ENCODE results near the gene MIB2. TPM values are rescaled to one million over a fixed set of nuclear protein-coding genes. Genes with fewer than 3 reads are reported as not detected.

MIB2 gene
- total and polyA plus RNA-seq, 4 experiments from 2014 or later, result 12.7 to 114 (median 73.5) TPM

DNA sequence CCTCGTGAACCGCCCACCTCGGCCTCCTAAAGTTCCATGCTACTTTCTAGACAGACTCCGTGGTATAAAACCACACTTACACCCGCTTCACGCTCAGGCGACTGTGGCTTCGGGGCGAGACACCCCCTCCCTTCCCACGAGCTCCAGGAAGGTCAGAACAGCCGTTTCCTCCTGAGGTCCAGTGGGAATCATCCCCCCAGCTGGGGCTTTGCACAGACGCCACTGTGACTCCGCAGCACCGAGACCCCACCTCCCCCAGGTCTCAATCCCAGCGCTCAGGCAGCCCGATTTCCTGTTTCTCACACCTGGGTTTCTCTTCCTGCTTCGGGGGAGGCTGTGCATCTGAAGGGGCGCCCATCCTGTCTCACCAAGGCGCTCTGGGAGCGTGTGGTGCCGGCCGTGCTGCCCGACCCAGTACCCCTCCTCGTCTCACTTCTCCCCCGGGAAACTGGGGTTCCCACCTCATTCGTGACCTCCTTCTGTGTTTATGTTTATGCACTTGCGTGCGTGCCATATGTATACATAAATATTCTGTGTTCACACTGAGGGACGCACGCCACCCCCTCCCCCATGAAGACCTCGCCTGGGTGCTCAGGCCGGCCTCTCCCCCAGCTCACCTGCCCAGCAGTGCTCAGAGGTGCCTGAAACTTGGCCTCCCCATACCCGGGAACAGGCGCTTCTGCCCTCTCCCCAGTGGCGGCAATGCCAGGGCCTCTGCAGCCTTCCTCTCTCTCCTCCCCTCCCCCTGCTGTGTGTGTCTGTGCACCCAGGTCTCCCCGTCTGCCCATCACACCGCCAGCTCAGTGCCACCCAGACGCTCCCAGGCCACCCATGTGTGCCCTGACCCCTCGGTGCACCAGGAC is 62.6 kb downstream of the MIB2 start:
- peak; percentile 43 to 62 (median 50) for DNase-seq
- Histone ChIP-seq H3K9me3 (ENCODE audit: control insufficient read depth in 1 of 2, low read length in 2 of 2) (no peaks in the 10 kb centered on the region), H3K27ac (ENCODE audit: low read depth, low read length) (peak overlapping the region; percentile 61), H3K27me3 (ENCODE audit: insufficient read depth, low read length) (no peaks in the 10 kb centered on the region), H3K4me3 (ENCODE audit: low read length in 2 of 2) (peak overlapping the region in 1 of 2 donors; percentile 63), H3K36me3 (ENCODE audit: insufficient read depth, low read length) (no peaks in the 10 kb centered on the region), H3K4me1 (ENCODE audit: insufficient read depth, low read length) (peaks cover 22% of the 10 kb centered on the region)
- CTCF ChIA-PET (ENCODE audit: partially characterized antibody), result no interaction called here
- intact Hi-C loops (cut with micrococcal nuclease), result no loop called here
- Mint-ChIP-seq H3K27me3 (no peaks in the 10 kb centered on the region), H3K9me3 (peaks cover 0 to 2% (median 0%) of the 10 kb centered on the region in 8 donors), H3K4me1 (peaks cover 18 to 30% (median 24%) of the 10 kb centered on the region in 4 donors), H3K36me3 (peaks cover 0 to 19% of the 10 kb centered on the region in 2 donors), H3K4me3 (peak overlapping the region; percentile 86 to 96 (median 92)), H3K27ac (peak overlapping the region; percentile 90 to 98 (median 96))
- POLR2A ChIA-PET (ENCODE audit: partially characterized antibody), result interaction anchor here (0.5 to 2.4 kb wide), 9 partner anchors 8 to 79 kb away, joined by 3 to 11 read pairs (median 5); partner anchors contain the start of genes MIB2 and MMP23B

DNA sequence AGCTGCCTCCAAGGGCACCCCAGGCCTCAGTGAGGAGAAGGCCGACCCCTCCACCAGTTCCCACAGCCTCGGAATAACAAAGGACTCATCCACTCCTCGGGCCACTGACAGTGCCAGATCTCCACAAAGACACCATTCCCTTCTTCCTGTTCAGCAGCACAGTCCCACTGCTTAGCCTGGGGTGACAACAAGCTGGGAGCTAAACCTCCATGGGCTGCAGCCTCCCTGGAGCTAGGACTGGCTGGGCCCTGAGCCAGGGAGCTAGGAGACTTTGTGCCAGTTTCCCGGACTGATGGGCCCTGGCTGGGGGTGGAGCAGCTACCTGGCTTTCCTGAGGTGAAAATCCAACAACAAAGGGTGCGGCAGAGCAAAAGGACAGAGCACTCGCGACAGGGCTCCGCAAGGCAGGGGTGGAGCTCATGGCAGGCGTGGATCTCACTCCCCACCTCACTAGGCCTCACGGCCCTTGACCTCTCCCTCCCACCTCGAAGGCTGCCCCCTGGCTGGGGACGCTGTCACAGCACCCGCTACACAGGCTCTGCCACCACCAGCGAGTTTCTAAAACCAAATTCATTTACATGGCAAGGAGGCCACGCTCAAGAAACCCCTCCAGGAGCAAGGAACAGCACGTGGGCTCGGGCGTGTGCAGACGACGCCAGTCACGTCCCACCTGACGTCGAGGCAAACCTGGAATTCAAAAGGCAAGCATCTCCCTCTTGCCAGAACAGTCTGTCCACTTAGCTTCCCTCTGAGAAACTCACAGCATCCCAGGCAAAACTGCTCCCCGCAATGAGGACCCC is 63.5 kb downstream of the MIB2 start:
- DNase-seq, result peak in 4 of 5 donors; percentile 25 to 54 (median 48)
- H3K4me3 ChIP-seq (ENCODE audit: low read length in 2 of 2), result peak overlapping the region in 1 of 2 donors; percentile 63
- peaks cover 22% of the 10 kb centered on the region for H3K4me1 ChIP-seq (ENCODE audit: insufficient read depth, low read length)
- intact Hi-C loops (cut with micrococcal nuclease), result no loop called here
- Mint-ChIP-seq H3K4me3 (peak overlapping the region in 7 of 8 donors; percentile 86 to 96 (median 91)), H3K9me3 (peaks cover 0 to 2% (median 0%) of the 10 kb centered on the region in 8 donors), H3K36me3 (peaks cover 2 to 22% of the 10 kb centered on the region in 2 donors), H3K27me3 (no peaks in the 10 kb centered on the region), H3K27ac (peak overlapping the region; percentile 73 to 98 (median 96)), H3K4me1 (peaks cover 20 to 39% (median 25%) of the 10 kb centered on the region in 4 donors)
- H3K9me3 ChIP-seq (ENCODE audit: control insufficient read depth in 1 of 2, low read length in 2 of 2), result no peaks in the 10 kb centered on the region
- POLR2A ChIA-PET (ENCODE audit: partially characterized antibody), result interaction anchor here (0.5 to 2.4 kb wide), 7 partner anchors 9 to 80 kb away, joined by 3 to 11 read pairs (median 5); partner anchors contain the start of genes MIB2 and MMP23B
- peak overlapping the region; percentile 61 for H3K27ac ChIP-seq (ENCODE audit: low read depth, low read length)
- CTCF ChIA-PET (ENCODE audit: partially characterized antibody), result interaction anchor here (1.1 kb wide), 1 partner anchor 14 kb away, joined by 3 read pairs; no protein-coding TSS in a partner anchor
- no peaks in the 10 kb centered on the region for H3K36me3 ChIP-seq (ENCODE audit: insufficient read depth, low read length)
- H3K27me3 ChIP-seq (ENCODE audit: insufficient read depth, low read length), result no peaks in the 10 kb centered on the region

Other genes starting within 250 kb of the MIB2 start
- gene AURKAIP1, start 240.3 kb upstream of the MIB2 start, total RNA-seq, result 10 to 100 TPM; 60.4 to 72.7 TPM
- gene AURKAIP1, start 240.3 kb upstream of the MIB2 start, polyA plus RNA-seq, result 100 to 1,000 TPM; 159 to 179 TPM
- 100 to 1,000 TPM; 388 to 394 TPM for gene CCNL2, start 216.2 kb upstream of the MIB2 start, total RNA-seq
- 10 to 100 TPM; 18.3 to 36.6 TPM for gene CCNL2, start 216.2 kb upstream of the MIB2 start, polyA plus RNA-seq
- 100 to 1,000 TPM; 119 to 123 TPM for gene MRPL20, start 208.2 kb upstream of the MIB2 start, total RNA-seq
- 100 to 1,000 TPM; 171 to 202 TPM for gene MRPL20, start 208.2 kb upstream of the MIB2 start, polyA plus RNA-seq
- not detected for gene ANKRD65, start 194.2 kb upstream of the MIB2 start, total RNA-seq
- gene ANKRD65, start 194.2 kb upstream of the MIB2 start, polyA plus RNA-seq, result not detected
- gene VWA1, start 179.8 kb upstream of the MIB2 start, total RNA-seq, result not detected
- gene VWA1, start 179.8 kb upstream of the MIB2 start, polyA plus RNA-seq, result not detected
- gene ATAD3C, start 165.8 kb upstream of the MIB2 start, total RNA-seq, result 1 to 10 TPM; 1.5 to 1.6 TPM
- 1 to 10 TPM; 1.8 to 2.1 TPM for gene ATAD3C, start 165.8 kb upstream of the MIB2 start, polyA plus RNA-seq
- gene ATAD3B, start 143.7 kb upstream of the MIB2 start, total RNA-seq, result 10 to 100 TPM; 51.1 to 53.8 TPM
- gene ATAD3B, start 143.7 kb upstream of the MIB2 start, polyA plus RNA-seq, result 1 to 10 TPM; 2.9 to 8.1 TPM
- gene ATAD3A, start 103.3 kb upstream of the MIB2 start, total RNA-seq, result 10 to 100 TPM; 23.0 to 24.7 TPM
- gene ATAD3A, start 103.3 kb upstream of the MIB2 start, polyA plus RNA-seq, result 10 to 100 TPM in 1 of 2 donors, 1 to 10 TPM in 1; 9.5 to 12.2 TPM
- gene TMEM240, start 74.9 kb upstream of the MIB2 start, total RNA-seq, result 1 to 10 TPM; 1.8 to 2.8 TPM
- not detected for gene TMEM240, start 74.9 kb upstream of the MIB2 start, polyA plus RNA-seq
- 100 to 1,000 TPM; 128 to 132 TPM for gene SSU72, start 40.6 kb upstream of the MIB2 start, total RNA-seq
- gene SSU72, start 40.6 kb upstream of the MIB2 start, polyA plus RNA-seq, result 100 to 1,000 TPM; 202 to 209 TPM
- gene FNDC10, start 15.4 kb upstream of the MIB2 start, total RNA-seq, result 1 to 10 TPM; 2.7 to 2.9 TPM
- gene FNDC10, start 15.4 kb upstream of the MIB2 start, polyA plus RNA-seq, result 1 to 10 TPM in 1 of 2 donors, under 1 TPM in 1; 0.72 to 1.3 TPM
- gene MMP23B, start 16.7 kb downstream of the MIB2 start, total RNA-seq, result 1 to 10 TPM; 3.5 to 3.7 TPM
- under 1 TPM in 1 of 2 donors, not detected in 1; 0.53 TPM for gene MMP23B, start 16.7 kb downstream of the MIB2 start, polyA plus RNA-seq
- 10 to 100 TPM; 44.2 to 44.7 TPM for gene CDK11B, start 43.5 kb downstream of the MIB2 start, total RNA-seq
- gene CDK11B, start 43.5 kb downstream of the MIB2 start, polyA plus RNA-seq, result 10 to 100 TPM in 1 of 2 donors, 1 to 10 TPM in 1; 2.5 to 24.5 TPM
- gene SLC35E2B, start 77.3 kb downstream of the MIB2 start, total RNA-seq, result 100 to 1,000 TPM; 123 to 130 TPM
- gene SLC35E2B, start 77.3 kb downstream of the MIB2 start, polyA plus RNA-seq, result 10 to 100 TPM; 29.4 to 48.7 TPM
- 100 to 1,000 TPM; 148 to 162 TPM for gene CDK11A, start 108.9 kb downstream of the MIB2 start, total RNA-seq
- 10 to 100 TPM in 1 of 2 donors, 1 to 10 TPM in 1; 7.2 to 24.0 TPM for gene CDK11A, start 108.9 kb downstream of the MIB2 start, polyA plus RNA-seq
- gene NADK, start 163.0 kb downstream of the MIB2 start, total RNA-seq, result 10 to 100 TPM; 48.9 to 56.0 TPM
- gene NADK, start 163.0 kb downstream of the MIB2 start, polyA plus RNA-seq, result 10 to 100 TPM; 21.0 to 28.1 TPM